Neutrophil (primary cell): ENCODE measurements around the gene LYVE1.

Experiments
- H3K27ac ChIP-seq: fragments of 200-600 bp; sonication (generic); 2 replicates; pipeline ENCODE4 v1.5.1; 2016; ENCODE audit warnings: mild to moderate bottlenecking, moderate library complexity
- H3K27me3 ChIP-seq: fragments of 200-600 bp; sonication (generic); 2 replicates; pipeline ENCODE4 v1.6.0; 2016; ENCODE audit warnings: mild to moderate bottlenecking
- H3K36me3 ChIP-seq: fragments of 200-600 bp; sonication (generic); 2 replicates; pipeline ENCODE4 v1.5.1; 2017
- H3K4me1 ChIP-seq, 2 experiments: fragments of 200-600 bp in 1 of 2; sonication (generic) in 1 of 2; 1 replicate in 1 of 2; 2 replicates in 1 of 2; pipeline versions ENCODE4 v1.5.1 to v1.6.1; 2013 to 2016; ENCODE audit warnings: low read depth in 1 of 2, low read length in 1 of 2, mild to moderate bottlenecking in 1 of 2, moderate library complexity in 1 of 2; ENCODE audit not compliant: control insufficient read depth in 1 of 2, insufficient read depth in 1 of 2
- H3K4me3 ChIP-seq, 2 experiments: fragments of 200-600 bp in 1 of 2; sonication (generic) in 1 of 2; 1 replicate in 1 of 2; 2 replicates in 1 of 2; pipeline ENCODE4 v1.5.1; 2013 to 2016; ENCODE audit warnings: low read depth in 1 of 2, low read length in 1 of 2, mild to moderate bottlenecking in 1 of 2, moderate library complexity in 1 of 2
- H3K9me3 ChIP-seq: fragments of 200-600 bp; sonication (generic); 2 replicates; pipeline ENCODE4 v1.5.1; 2016
- CTCF ChIP-seq: fragments of 200-600 bp; sonication (generic); IDR thresholded peaks from 2 replicates; pipeline ENCODE4 v1.5.1; 2016; ENCODE audit warnings: antibody characterized with exemption

The LYVE1 gene

GRCh38 chr11:10568486-10568941, at the start of gene LYVE1:
LYVE1 (minus strand) TSS chr11:10568665; CDS start chr11:10568532, 133 bp downstream.
- peaks cover 6% of the 10 kb centered on the region for H3K36me3 ChIP-seq
- H3K27me3 ChIP-seq = no peaks in the 10 kb centered on the region
- TF ChIP-seq CTCF = no peak
- H3K4me3 ChIP-seq = no peak within 1 kb of the TSS
- H3K27ac ChIP-seq = no peak within 1 kb of the TSS
- no peaks in the 10 kb centered on the region for H3K9me3 ChIP-seq
- H3K4me1 ChIP-seq = peaks cover 9 to 14% of the 10 kb centered on the region in 2 experiments

GRCh38 chr11:10617551-10617950, 49.1 kb upstream of the LYVE1 start:
- H3K4me1 ChIP-seq = peaks cover 65 to 70% of the 10 kb centered on the region in 2 experiments
- peak overlapping the region; percentile 67 for H3K27ac ChIP-seq
- H3K9me3 ChIP-seq = no peaks in the 10 kb centered on the region
- H3K36me3 ChIP-seq = no peaks in the 10 kb centered on the region
- H3K27me3 ChIP-seq = no peaks in the 10 kb centered on the region
- H3K4me3 ChIP-seq = no peak overlapping the region
- no peak for TF ChIP-seq CTCF

GRCh38 chr11:10611979-10612862, 43.8 kb upstream of the LYVE1 start:
- Histone ChIP-seq H3K4me3 (peak overlapping the region; percentile 42 to 43), H3K36me3 (no peaks in the 10 kb centered on the region), H3K27me3 (no peaks in the 10 kb centered on the region), H3K9me3 (no peaks in the 10 kb centered on the region), H3K27ac (peak overlapping the region; percentile 98), H3K4me1 (peaks cover 82 to 87% of the 10 kb centered on the region in 2 experiments)
- TF ChIP-seq CTCF = no peak

- peak overlapping the region in 1 of 2 experiments; percentile 68 for H3K4me3 ChIP-seq
- no peaks in the 10 kb centered on the region for H3K9me3 ChIP-seq
- no peak for TF ChIP-seq CTCF
- no peaks in the 10 kb centered on the region for H3K36me3 ChIP-seq
- no peaks in the 10 kb centered on the region for H3K27me3 ChIP-seq
- peaks cover 95 to 99% of the 10 kb centered on the region in 2 experiments for H3K4me1 ChIP-seq
- H3K27ac ChIP-seq = peak overlapping the region; percentile 98
Observed at GRCh38 chr11:10609636-10610035, 41.2 kb upstream of the LYVE1 start.

GRCh38 chr11:10608584-10608983, 40.1 kb upstream of the LYVE1 start:
- no peaks in the 10 kb centered on the region for H3K9me3 ChIP-seq
- peak overlapping the region; percentile 68 to 89 for H3K4me3 ChIP-seq
- TF ChIP-seq CTCF = no peak
- H3K36me3 ChIP-seq = peaks cover under 1% of the 10 kb centered on the region
- H3K27ac ChIP-seq = peak overlapping the region; percentile 98
- H3K4me1 ChIP-seq = peaks cover 100% of the 10 kb centered on the region in 2 experiments
- no peaks in the 10 kb centered on the region for H3K27me3 ChIP-seq
